GM18909 (cell line): Measurements from ENCODE around the gene SLC51A.
A peak's percentile ranks its signal among the peaks of the same experiment; 100 is the strongest.

Source experiments
- ATAC-seq: cut with Tn5 transposase; IDR thresholded peaks from one replicate; pipeline ENCODE4 v1.9.1; 2021; ENCODE audit warnings: mild to moderate bottlenecking; ENCODE audit not compliant: unreplicated experiment, poor library complexity

Gene SLC51A

GRCh38 chr3:196280689-196281440, 64.5 kb downstream of the SLC51A start:
- peak; percentile 61 for ATAC-seq

GRCh38 chr3:196281962-196282361, 65.6 kb downstream of the SLC51A start:
- ATAC-seq, result no peak
